K562 treated with DMSO at 1 percent for 24 hours (cell line): Measurements from ENCODE around the gene TBL2. TPM values are rescaled to one million over a fixed set of nuclear protein-coding genes. Genes with fewer than 3 reads are reported as not detected.

ENCODE experiments used
- total RNA-seq: library from RNA; unstranded; fragments of 300-600 nt; gene quantifications from 2 replicates; pipeline ENCODE4 v1.2.3, GENCODE V29; 2022; ENCODE audit warnings: low read depth; ENCODE audit not compliant: insufficient read depth

The TBL2 gene
- 81.6 and 88.0 TPM in 2 replicates for total RNA-seq

GRCh38 chr7:73578342-73579128 is at the start of gene TBL2:
Gene TBL2, minus strand, starts transcription at chr7:73578579. Its CDS starts 30 bp downstream, at chr7:73578549.

GRCh38 chr7:73623798-73624668 is 45.7 kb upstream of the TBL2 start, which contains the start of gene MLXIPL:
Gene MLXIPL, minus strand, starts transcription at chr7:73624522. Its CDS starts 30 bp downstream, at chr7:73624492.

GRCh38 chr7:73557397-73558257 is 20.8 kb downstream of the TBL2 start, which contains the start of gene BCL7B:
Gene BCL7B, minus strand, starts transcription at chr7:73557690. Its CDS starts 112 bp downstream, at chr7:73557578.

GRCh38 chr7:73522105-73522872 is 56.1 kb downstream of the TBL2 start, which contains the start of gene BAZ1B:
Gene BAZ1B, minus strand, starts transcription at chr7:73522293. Its CDS starts 360 bp downstream, at chr7:73521933.

Other genes with a start within 250 kb of the TBL2 start
- 2.4 and 3.2 TPM in 2 replicates for gene FZD9, start 144.8 kb downstream of the TBL2 start, total RNA-seq
- gene BAZ1B, start 56.3 kb downstream of the TBL2 start, total RNA-seq, result 56.9 and 63.3 TPM in 2 replicates
- 95.2 and 104 TPM in 2 replicates for gene BCL7B, start 20.9 kb downstream of the TBL2 start, total RNA-seq
- 26.1 and 30.0 TPM in 2 replicates for gene MLXIPL, start 45.9 kb upstream of the TBL2 start, total RNA-seq
- gene VPS37D, start 89.3 kb upstream of the TBL2 start, total RNA-seq, result 2.7 and 4.3 TPM in 2 replicates
- gene DNAJC30, start 104.9 kb upstream of the TBL2 start, total RNA-seq, result 7.5 and 8.2 TPM in 2 replicates
- 116 and 120 TPM in 2 replicates for gene BUD23, start 105.0 kb upstream of the TBL2 start, total RNA-seq
- 11.9 and 16.2 TPM in 2 replicates for gene STX1A, start 141.1 kb upstream of the TBL2 start, total RNA-seq
- 23.5 and 24.1 TPM in 2 replicates for gene ABHD11, start 160.2 kb upstream of the TBL2 start, total RNA-seq
- gene CLDN3, start 191.7 kb upstream of the TBL2 start, total RNA-seq, result not detected in 2 replicates